BLaER1 treated with 17β-estradiol and CSF1 and Interleukin-3, amounts not matched to agents 10 nM and 100 nM (cell line): ENCODE results near the gene C1orf159.

Experiments used
- H3K27ac ChIP-seq, 11 experiments: shearing (Covaris generic); formaldehyde crosslinking; 2 replicates each; pipeline ENCODE4 v1.8.1; 2022
- H3K27me3 ChIP-seq, 11 experiments: shearing (Covaris generic); formaldehyde crosslinking; 2 replicates each; pipeline ENCODE4 v1.8.1; 2022
- H3K36me3 ChIP-seq, 11 experiments: shearing (Covaris generic); formaldehyde crosslinking; 2 replicates each; pipeline ENCODE4 v1.8.1; 2022
- H3K4me1 ChIP-seq, 10 experiments: shearing (Covaris generic); formaldehyde crosslinking; 2 replicates each; pipeline ENCODE4 v1.8.1; 2022
- H3K4me2 ChIP-seq, 11 experiments: shearing (Covaris generic); formaldehyde crosslinking; 2 replicates each; pipeline ENCODE4 v1.8.1; 2022
- H3K4me3 ChIP-seq, 10 experiments: shearing (Covaris generic); formaldehyde crosslinking; 2 replicates each; pipeline ENCODE4 v1.8.1; 2022
- H3K9ac ChIP-seq, 11 experiments: shearing (Covaris generic); formaldehyde crosslinking; 2 replicates each; pipeline ENCODE4 v1.8.1; 2022
- H3K9me3 ChIP-seq, 11 experiments: shearing (Covaris generic); formaldehyde crosslinking; replicated peaks in 1 of 11; 2 replicates each; pipeline ENCODE4 v1.8.1; 2022
- H4K20me1 ChIP-seq, 11 experiments: shearing (Covaris generic); formaldehyde crosslinking; 2 replicates each; pipeline ENCODE4 v1.8.1; 2022
- Cebpa-rat ChIP-seq, 11 experiments: shearing (Covaris generic); IDR thresholded peaks; 2 replicates each; pipeline ENCODE4 v1.8.1; 2022

The C1orf159 gene

DNA sequence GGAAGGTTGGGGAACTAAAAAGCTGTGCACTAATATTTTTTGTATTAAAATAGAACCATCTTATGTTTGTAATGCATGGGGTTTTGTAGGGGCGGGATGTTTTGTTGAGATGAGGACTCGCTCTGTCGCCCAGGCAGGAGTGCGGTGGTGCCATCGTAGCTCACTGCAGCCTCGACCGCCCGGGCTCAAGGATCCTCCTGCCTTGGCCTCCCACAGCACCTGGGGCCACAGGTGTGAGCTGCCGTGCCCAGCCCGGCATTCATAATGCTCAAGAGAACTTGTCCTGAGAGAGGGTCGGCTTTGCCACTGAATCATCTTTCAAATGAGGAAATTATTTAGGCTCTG lies 3.0 kb upstream of the C1orf159 start:
- Histone ChIP-seq H3K9me3 (peaks cover 4 to 11% (median 8%) of the 10 kb centered on the region in 11 experiments; a peak in 21 of 22 replicates), H3K4me1 (peaks cover 9 to 78% (median 73%) of the 10 kb centered on the region in 10 experiments; a peak in 19 of 20 replicates), H3K4me3 (no peak overlapping the region), H3K9ac (no peak overlapping the region), H3K4me2 (peak overlapping the region in 7 of 11 experiments; percentile 48 to 83 (median 62); a peak in 14 of 22 replicates), H3K27ac (no peak overlapping the region), H4K20me1 (peaks cover 0 to 33% (median 0%) of the 10 kb centered on the region in 11 experiments; a peak in 7 of 22 replicates), H3K36me3 (peaks cover 0 to 8% (median 6%) of the 10 kb centered on the region in 11 experiments; a peak in 13 of 22 replicates), H3K27me3 (peaks cover 31 to 52% (median 39%) of the 10 kb centered on the region in 11 experiments)
- no peak for TF ChIP-seq Cebpa-rat (IDR thresholded peaks at IDR 0.05)

DNA sequence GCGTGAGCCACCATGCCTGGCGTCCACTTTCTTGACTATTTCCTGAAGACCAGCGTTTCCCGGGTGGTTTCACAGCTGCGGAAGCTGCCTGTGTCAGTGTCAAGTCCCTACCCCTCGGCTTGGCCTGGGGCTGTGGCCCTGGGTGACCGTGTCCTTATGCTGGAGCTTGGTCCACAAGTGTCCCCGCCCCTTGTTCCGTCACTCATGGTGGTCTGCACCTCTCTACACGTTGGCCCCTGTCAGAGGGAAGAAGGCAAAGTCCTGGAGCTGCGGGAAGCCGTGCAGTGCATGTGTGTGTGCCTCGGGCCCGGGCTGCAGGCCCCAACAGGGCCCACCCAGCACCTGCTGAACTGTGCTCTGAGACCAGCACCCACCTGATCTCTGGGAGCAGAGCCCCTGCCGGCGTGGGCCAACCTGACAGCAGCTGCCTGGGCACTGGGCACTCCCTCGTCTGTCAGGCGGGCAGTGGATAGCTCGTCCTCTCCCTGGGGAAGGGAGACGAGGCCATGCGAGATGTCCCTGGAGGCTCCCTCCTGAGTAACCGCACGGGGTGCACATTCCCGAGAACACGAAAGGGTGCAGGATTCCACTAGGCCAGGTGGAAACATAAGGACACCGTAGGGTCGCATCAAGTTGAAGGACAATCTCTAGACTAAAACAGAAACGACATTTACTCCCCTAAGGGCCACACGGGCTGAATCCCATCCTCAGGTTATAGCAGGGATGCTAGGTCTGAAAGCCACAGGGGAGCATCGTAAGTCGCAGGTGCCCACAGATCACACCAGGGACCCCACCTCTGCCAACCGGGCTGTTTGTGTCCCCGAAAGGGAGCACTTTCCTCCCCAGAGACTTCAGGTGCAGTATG lies 2.4 kb upstream of the C1orf159 start:
- H3K27me3 ChIP-seq = peaks cover 31 to 52% (median 39%) of the 10 kb centered on the region in 11 experiments
- H3K4me1 ChIP-seq = peaks cover 9 to 75% (median 69%) of the 10 kb centered on the region in 10 experiments; a peak in 19 of 20 replicates
- peaks cover 1 to 14% (median 12%) of the 10 kb centered on the region in 11 experiments; a peak in 21 of 22 replicates for H3K36me3 ChIP-seq
- no peak for TF ChIP-seq Cebpa-rat (IDR thresholded peaks at IDR 0.05)
- no peak overlapping the region for H3K4me3 ChIP-seq
- no peak overlapping the region for H3K27ac ChIP-seq
- peak overlapping the region in 10 of 11 experiments; percentile 48 to 83 (median 62); a peak in 16 of 22 replicates for H3K4me2 ChIP-seq
- H4K20me1 ChIP-seq = peaks cover 0 to 31% (median 0%) of the 10 kb centered on the region in 11 experiments; a peak in 7 of 22 replicates
- H3K9ac ChIP-seq = no peak overlapping the region
- peaks cover 10 to 17% (median 14%) of the 10 kb centered on the region in 11 experiments for H3K9me3 ChIP-seq

DNA sequence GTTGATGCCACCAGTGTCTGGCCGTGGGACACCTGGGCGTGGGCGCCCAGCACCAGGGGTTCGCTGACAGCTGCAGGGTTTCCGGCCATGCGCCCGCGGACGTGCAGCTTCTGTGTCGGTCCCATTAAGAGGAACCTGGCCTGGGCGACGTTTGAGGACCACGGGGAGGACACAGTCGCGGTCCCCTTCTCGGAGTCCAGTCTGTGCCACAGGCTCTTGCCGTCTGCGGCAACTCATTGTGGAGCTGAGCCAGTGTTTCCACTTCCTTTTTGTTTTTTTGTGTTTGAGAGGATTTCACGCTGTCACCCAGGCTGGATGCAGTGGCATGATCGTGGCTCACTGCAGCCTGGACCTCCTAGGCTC lies 1.6 kb upstream of the C1orf159 start:
- TF ChIP-seq Cebpa-rat (IDR thresholded peaks at IDR 0.05) = no peak
- no peak overlapping the region for H3K27ac ChIP-seq
- peaks cover 8 to 22% (median 20%) of the 10 kb centered on the region in 11 experiments; a peak in 21 of 22 replicates for H3K36me3 ChIP-seq
- H3K27me3 ChIP-seq = peaks cover 31 to 49% (median 39%) of the 10 kb centered on the region in 11 experiments
- H3K4me3 ChIP-seq = no peak overlapping the region
- H3K9me3 ChIP-seq = peaks cover 18 to 25% (median 22%) of the 10 kb centered on the region in 11 experiments
- H4K20me1 ChIP-seq = peaks cover 0 to 23% (median 0%) of the 10 kb centered on the region in 11 experiments; a peak in 6 of 22 replicates
- peaks cover 9 to 71% (median 64%) of the 10 kb centered on the region in 10 experiments; a peak in 19 of 20 replicates for H3K4me1 ChIP-seq
- peak overlapping the region; percentile 35 to 83 (median 57); a peak in 21 of 22 replicates for H3K4me2 ChIP-seq
- no peak overlapping the region for H3K9ac ChIP-seq

DNA sequence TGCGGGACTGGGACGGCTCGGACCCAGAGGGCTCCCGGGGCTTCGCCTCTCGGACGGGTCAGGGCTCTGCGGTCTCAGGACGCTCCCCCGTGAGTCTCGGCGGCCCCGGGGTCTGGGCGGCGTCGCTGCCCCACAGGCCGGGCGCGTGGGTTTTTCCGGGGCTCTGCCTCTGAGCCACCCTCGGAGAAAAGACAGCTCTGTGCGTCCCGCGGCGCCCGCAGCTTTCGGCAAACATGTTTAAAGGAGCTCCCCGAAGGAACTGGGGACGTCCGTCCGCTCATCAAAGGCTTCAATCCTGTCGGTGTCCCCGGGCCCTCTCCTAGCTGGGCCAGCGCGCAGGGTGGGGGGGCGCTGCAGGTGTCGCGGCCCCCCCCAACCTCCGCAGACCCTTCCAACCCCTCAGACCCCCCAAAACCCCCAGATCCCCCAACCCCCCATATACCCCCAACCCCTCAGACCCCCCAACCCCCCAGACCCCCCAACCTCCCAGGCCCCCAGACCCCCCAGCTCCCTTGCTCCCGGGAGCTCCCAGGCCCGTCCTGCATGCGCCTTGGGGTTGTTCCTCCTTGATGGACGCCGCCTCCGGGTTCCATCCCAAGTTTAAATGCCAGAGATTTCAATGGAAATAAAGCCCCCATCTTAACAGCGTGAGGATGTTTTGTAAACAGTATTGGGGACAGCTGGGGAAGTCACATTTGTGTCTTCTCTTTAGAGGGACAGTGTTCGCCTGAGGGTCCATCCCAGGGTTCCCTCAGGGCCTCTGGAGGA lies 996 bp upstream of the C1orf159 start:
- peak overlapping the region; percentile 65 to 87 (median 78) for H3K4me3 ChIP-seq

DNA sequence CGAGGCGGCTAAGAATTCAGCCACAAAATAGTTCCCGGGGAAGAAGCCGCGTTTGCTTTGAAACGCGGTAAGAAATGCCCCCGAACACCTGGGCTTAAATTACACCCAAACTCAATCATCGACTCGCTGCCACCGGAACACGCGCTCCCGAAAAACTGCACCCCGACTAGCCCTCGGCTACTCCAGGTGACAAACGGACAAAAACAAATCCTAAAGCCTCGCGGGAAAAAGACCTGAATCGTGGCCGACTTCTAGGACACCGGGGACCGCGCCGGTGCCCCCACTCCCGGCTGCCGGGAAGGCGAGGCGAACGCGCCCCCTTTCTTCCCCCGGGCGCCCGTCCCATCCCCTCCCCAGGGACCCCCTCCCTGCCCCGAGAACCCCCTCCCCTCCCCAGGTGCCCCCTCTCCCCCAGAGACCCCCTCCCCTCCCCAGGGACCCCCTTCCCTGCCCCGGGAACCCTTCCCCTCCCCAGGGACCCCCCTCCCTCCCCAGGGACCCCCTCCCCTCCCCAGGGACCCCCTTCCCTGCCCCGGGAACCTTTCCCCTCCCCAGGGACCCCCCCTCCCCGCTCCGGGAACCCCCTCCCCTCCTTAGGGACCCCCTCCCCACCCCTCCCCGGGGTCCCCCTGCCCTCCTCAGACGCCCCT lies 628 bp downstream of the C1orf159 start:
- Histone ChIP-seq H3K27me3 (peaks cover 31 to 39% (median 37%) of the 10 kb centered on the region in 11 experiments), H3K36me3 (peaks cover 11 to 30% (median 26%) of the 10 kb centered on the region in 11 experiments; a peak in 21 of 22 replicates), H3K4me3 (peak overlapping the region; percentile 65 to 87 (median 78)), H3K27ac (peak overlapping the region in 9 of 11 experiments; percentile 71 to 90 (median 84); a peak in 17 of 22 replicates), H3K4me2 (peak overlapping the region; percentile 68 to 97 (median 88)), H3K4me1 (peaks cover 27 to 72% (median 65%) of the 10 kb centered on the region in 10 experiments), H3K9me3 (peaks cover 19 to 33% (median 28%) of the 10 kb centered on the region in 11 experiments), H3K9ac (peak overlapping the region; percentile 77 to 92 (median 85)), H4K20me1 (peaks cover 0 to 30% (median 13%) of the 10 kb centered on the region in 11 experiments; a peak in 11 of 22 replicates)
- no peak for TF ChIP-seq Cebpa-rat (IDR thresholded peaks at IDR 0.05)

More for the DNA sequence above, 996 bp upstream of the C1orf159 start:
- TF ChIP-seq Cebpa-rat (IDR thresholded peaks at IDR 0.05) = no peak
- H3K27ac ChIP-seq = peak overlapping the region in 1 of 11 experiments; percentile 35; a peak in 1 of 22 replicates
- peak overlapping the region; percentile 36 to 92 (median 67); a peak in 21 of 22 replicates for H3K9ac ChIP-seq
- peaks cover 10 to 71% (median 64%) of the 10 kb centered on the region in 10 experiments for H3K4me1 ChIP-seq
- H4K20me1 ChIP-seq = peaks cover 0 to 20% (median 3%) of the 10 kb centered on the region in 11 experiments; a peak in 8 of 22 replicates
- H3K36me3 ChIP-seq = peaks cover 11 to 28% (median 25%) of the 10 kb centered on the region in 11 experiments; a peak in 21 of 22 replicates
- H3K27me3 ChIP-seq = peaks cover 31 to 47% (median 38%) of the 10 kb centered on the region in 11 experiments
- peaks cover 19 to 31% (median 28%) of the 10 kb centered on the region in 11 experiments for H3K9me3 ChIP-seq
- H3K4me2 ChIP-seq = peak overlapping the region; percentile 91 to 100 (median 100)

DNA sequence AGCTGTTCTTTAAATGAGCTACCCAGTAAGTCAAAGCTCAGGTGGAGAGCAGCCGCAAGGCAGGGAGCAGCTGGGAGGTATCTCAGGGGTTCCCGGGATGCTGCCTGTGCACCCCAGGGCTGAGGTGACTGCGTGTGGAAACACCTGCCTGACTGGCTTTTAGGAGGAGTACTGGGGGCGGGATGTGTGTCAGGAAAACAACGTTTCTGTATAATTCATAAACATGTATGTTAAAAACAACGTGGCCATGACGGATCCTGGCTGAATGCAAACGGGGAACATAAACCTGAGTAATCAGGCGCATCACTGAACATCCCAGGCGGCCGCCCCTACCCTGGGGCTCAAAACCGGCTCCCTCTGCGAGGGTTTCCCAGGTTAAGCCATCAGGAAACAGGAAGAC lies 1.5 kb downstream of the C1orf159 start:
- Histone ChIP-seq H3K4me2 (peak overlapping the region in 9 of 11 experiments; percentile 68 to 95 (median 88); a peak in 12 of 22 replicates), H3K27ac (no peak overlapping the region), H3K4me3 (peak overlapping the region in 5 of 10 experiments; percentile 5 to 56 (median 33); a peak in 6 of 20 replicates), H4K20me1 (peaks cover 0 to 38% (median 16%) of the 10 kb centered on the region in 11 experiments; a peak in 12 of 22 replicates), H3K27me3 (peaks cover 23 to 31% (median 30%) of the 10 kb centered on the region in 11 experiments), H3K9ac (peak overlapping the region in 1 of 11 experiments; percentile 69; a peak in 1 of 22 replicates), H3K9me3 (peaks cover 19 to 34% (median 28%) of the 10 kb centered on the region in 11 experiments), H3K36me3 (peaks cover 11 to 30% (median 26%) of the 10 kb centered on the region in 11 experiments; a peak in 21 of 22 replicates), H3K4me1 (peaks cover 28 to 72% (median 65%) of the 10 kb centered on the region in 10 experiments)
- no peak for TF ChIP-seq Cebpa-rat (IDR thresholded peaks at IDR 0.05)

DNA sequence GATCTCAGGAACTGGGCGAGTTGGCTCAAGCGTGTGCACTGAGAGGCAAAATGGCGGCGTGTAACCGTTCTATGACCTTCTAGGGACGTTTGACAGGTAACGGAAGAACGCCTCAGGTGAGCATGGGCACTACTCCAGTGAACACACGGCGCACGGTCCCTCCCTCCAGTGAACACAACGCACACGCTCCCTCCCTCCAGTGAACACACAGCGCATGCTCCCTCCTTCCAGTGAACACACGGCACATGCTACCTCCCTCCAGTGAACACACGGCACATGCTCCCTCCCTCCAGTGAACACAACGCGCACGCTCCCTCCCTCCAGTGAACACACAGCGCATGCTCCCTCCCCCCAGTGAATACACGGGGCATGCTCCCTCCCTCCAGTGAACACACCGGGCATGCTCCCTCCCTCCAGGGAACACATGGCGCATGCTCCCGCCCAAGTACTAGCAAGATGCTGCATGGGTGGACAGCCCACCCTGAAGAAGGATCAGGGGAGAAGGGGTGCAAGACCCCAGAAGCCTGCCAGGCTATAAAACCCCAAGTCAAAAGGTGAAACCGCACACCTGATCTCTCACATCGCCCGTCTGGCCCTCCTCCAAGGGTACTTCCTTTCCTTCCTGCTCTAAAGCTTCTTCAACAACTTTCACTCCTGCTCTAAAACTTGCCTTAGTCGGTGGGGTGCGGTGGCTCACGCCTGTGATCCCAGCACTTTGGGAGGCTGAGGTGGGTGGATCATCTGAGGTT lies 3.5 kb downstream of the C1orf159 start:
- no peak for TF ChIP-seq Cebpa-rat (IDR thresholded peaks at IDR 0.05)
- Histone ChIP-seq H3K4me2 (peak overlapping the region; percentile 71 to 94 (median 83); a peak in 20 of 22 replicates), H4K20me1 (peaks cover 0 to 24% (median 15%) of the 10 kb centered on the region in 11 experiments; a peak in 10 of 22 replicates)

More for the DNA sequence above, 3.5 kb downstream of the C1orf159 start:
- Histone ChIP-seq H3K4me3 (0 out of 20 replicates have a peak overlapping the region, but pooled peaks of 1 of the 10 experiments have one; percentile 22), H3K4me1 (peaks cover 27 to 57% (median 48%) of the 10 kb centered on the region in 10 experiments), H3K27me3 (peaks cover 3 to 11% (median 10%) of the 10 kb centered on the region in 11 experiments; a peak in 21 of 22 replicates), H3K9me3 (peaks cover 19 to 50% (median 36%) of the 10 kb centered on the region in 11 experiments), H3K27ac (peak overlapping the region in 1 of 11 experiments; percentile 68; a peak in 1 of 22 replicates), H3K36me3 (peaks cover 11 to 30% (median 26%) of the 10 kb centered on the region in 11 experiments; a peak in 21 of 22 replicates), H3K9ac (no peak overlapping the region)
